DMS153 treated with DMSO at 0.1 percent for 48 hours (cell line): ENCODE measurements around the gene GPR148.

ENCODE experiments used
- DNase-seq: peaks from one replicate; lab custom pipeline; 2025; ENCODE audit not compliant: unreplicated experiment; lab: John Stamatoyannopoulos, UW

Gene GPR148

GRCh38 chr2:130768191-130768855, 39.5 kb downstream of the GPR148 start:
- no peak for DNase-seq

DNA sequence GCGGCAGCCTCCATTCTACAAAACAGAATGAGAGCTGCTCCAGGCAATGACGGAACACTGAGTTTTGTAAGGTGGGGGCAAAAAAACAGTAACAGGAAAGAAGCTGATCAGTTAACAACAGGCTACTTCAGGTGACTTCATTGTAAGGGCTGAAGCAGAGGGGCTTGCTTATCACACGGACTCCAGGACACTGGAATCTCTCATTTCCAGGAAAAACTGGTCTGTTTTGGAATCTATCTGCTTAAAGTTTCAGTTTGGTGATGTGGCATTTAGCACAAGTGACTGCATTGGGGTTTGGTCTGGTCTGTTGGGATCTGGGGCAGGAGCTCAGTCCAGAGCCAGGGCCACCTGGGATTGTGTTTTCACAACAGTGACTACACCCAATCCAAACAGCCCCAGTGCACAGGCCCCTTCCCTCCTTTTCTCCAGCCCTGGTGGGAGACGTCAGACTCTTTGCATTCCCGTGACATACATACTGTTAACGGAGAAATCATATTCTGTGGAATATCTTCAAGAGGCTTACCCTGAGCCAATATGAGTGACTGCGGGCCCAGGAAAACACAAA, 40.6 kb downstream of the GPR148 start:
- DNase-seq = no peak

- DNase-seq = no peak
Measured at GRCh38 chr2:130776550-130776949, 47.7 kb downstream of the GPR148 start.

DNA sequence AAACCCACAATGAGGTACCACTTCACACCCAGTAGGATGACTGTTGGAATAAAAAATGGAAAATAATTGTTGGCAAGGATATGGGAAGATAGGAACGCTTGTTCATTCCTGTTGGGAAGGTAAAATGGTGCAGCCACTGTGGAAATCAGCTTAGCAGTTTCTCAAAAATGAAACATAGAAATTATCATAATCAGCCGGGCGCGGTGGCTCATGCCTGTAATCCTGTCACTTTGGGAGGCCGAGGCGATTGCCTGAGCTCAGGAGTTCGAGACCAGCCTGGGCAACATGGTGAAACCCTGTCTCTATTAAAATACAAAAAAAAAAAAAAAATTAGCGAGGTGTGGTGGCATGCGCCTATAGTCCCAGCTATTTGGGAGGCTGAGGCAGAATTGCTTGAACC, 49.9 kb downstream of the GPR148 start:
- no peak for DNase-seq
